Urothelium cell line (cell line): ENCODE data around the gene GPLD1.
"Not testable (repeated sequence)": the region's sequence is repeated elsewhere in the genome, so short reads cannot be mapped to it uniquely, and the experiment has no call there.

Experiments used
- DNase-seq: peaks from one replicate; pipeline ENCODE4 v3.0.0; 2011; ENCODE audit warnings: low spot score, mixed read lengths
- FAIRE-seq: peaks from 2 replicates; lab custom pipeline; 2011; peaks lifted over from hg19 to GRCh38; lab: Jason Lieb, UNC

Gene GPLD1

DNA sequence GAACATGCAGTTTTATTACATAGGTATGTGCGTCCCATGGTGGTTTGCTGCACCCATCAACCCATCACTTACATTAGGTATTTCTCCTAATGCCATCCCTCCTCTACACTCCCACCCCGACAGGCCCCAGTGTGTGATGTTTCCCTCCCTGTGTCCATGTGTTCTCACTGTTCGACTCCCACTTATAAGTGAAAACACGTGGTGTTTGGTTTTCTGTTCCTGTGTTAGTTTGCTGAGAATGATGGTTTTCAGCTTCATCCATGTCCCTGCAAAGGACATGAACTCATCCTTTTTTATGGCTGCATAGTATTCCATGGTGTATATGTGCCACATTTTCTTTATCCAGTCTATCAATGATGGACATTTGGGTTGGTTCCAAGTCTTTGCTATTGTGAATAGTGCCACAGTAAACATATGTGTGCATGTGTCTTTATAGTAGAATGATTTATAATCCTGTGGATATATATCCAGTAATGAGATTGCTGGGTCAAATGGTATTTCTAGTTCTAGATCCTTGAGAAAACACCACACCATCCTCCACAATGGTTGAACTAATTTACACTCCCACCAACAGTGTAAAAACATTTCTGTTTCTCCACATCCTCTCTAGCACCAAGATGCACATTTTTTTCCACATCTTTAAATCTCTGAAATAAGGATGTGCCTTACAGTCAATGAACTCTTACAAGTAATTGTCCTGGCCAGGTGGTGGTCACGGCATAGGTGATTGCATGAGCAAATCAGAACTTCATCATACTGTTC lies 104.8 kb downstream of the GPLD1 start:
- DNase-seq, FAIRE-seq: not testable (repeated sequence)

DNA sequence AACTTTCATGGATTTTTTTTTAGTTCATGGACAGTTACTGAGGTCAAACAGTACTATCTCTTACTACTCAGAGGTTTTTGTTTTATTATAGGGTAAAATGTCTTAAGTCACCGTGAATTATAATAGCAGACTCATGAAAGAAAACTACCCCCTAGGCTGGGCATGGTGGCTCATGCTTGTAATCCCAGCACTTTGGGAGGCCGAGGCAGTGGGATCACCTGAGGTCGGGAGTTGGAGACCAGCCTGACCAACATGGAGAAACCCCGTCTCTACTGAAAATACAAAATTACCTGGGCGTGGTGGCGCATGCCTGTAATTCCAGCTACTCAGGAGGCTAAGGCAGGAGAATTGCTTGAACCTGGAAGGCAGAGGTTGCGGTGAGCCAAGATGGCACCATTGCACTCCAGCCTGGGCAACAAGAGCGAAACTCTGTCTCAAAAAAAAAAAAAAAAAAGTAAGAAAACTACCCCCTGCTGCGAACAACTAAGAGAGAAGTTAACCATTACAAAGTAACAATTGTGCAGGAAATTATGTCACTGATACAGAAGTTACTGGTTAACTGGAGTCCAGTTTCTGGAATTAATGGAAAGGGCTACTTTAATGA lies 106.4 kb downstream of the GPLD1 start:
- FAIRE-seq, DNase-seq: not testable (repeated sequence)

DNA sequence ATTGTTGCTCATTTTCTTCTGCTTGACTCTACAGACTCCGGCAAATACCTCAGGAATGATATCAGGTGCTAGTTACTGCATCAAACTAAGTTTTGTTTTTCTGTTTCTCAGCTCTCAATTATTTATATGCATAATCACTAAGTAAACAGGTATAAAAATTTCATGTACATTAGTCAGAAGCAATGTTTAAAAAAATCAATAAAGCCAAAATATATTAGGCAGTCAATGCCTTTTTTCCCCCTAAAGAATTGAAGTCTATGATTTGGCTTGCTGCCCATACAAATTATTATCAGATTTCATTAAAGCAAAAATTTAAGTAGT lies 107.2 kb downstream of the GPLD1 start:
- FAIRE-seq (no peak), DNase-seq (no peak)

DNA sequence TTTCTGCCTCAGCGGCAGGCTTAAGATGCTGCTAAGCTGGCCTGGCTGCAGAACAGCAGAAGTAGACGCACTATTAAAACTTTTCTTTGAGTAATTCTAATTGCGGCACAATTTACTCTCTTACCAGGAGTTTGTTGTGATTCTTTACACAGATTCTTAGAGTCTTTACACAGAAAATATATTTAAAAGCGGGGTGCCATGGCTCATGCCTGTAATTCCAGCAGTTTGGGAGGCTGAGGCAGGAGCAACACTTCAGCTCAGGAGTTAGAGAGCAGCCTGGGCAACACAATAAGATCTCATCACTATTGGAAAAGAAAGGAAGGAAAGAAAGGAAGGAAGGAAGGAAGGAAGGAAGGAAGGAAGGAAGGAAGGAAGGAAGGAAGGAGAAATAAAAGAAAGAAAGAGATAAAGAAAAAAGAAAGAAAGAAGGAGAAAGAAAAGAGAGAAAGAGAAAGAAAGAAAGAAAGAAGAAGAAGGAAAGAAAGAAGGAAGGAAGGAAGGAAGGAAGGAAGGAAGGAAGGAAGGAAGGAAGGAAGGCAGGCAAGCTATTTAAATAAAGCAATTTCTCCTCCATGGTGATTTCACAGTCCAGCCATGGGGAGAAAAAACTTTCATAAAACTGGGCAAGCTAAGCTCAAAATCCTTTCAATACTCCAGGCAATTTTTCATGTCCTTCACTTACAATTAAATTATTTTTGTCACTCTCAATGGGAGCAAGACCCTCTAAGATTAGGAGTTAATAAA lies 107.7 kb downstream of the GPLD1 start:
- DNase-seq (no peak), FAIRE-seq (no peak)

DNA sequence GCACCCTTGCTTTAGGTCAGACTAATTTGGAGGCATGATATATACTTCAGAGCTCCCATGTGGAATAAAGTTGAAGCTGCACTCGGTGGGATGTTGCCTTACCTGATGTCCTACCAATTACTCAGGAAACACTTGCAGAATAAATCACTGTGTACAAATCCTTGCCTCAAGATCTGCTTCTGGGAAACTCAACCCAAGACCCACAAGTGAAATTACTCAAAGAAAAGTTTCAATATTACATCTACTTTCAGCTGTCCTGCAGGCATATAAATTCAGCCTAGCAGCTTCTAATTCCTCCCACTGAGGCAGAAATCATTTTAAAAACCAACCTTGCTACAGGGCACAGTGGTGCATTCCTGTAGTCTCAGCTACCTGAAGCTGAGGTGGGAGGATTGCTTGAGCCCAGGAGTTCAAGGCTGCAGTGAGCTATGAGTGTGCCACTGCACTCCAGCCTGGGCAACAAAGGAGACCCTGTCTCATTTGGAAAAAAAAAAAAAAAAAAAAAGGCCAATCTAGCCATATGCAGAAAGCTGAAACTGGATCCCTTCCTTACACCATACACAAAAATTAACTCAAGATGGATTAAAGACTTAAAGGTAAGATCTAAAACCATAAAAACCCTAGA lies 110.8 kb downstream of the GPLD1 start:
- DNase-seq (no peak), FAIRE-seq (no peak)
